ENCODE results near the gene PEX19.

Gene PEX19

GRCh38 chr1:160239582-160240299 is 45.2 kb downstream of the PEX19 start:
- Histone ChIP-seq H3K9me3 (ENCODE audit: control insufficient read depth, low read length) (no peaks in the 10 kb centered on the region), H3K27me3 (ENCODE audit: control insufficient read depth, insufficient read depth, low read length, poor library complexity, severe bottlenecking) (no peaks in the 10 kb centered on the region), H3K4me3 (ENCODE audit: insufficient read depth, low read depth, low read length) (no peak overlapping the region), H3K36me3 (ENCODE audit: control insufficient read depth, insufficient read depth, low read length) (peaks cover 38% of the 10 kb centered on the region), H3K4me1 (ENCODE audit: control insufficient read depth, insufficient read depth, low read length) (no peaks in the 10 kb centered on the region), H3K27ac (ENCODE audit: insufficient read depth, low read depth, low read length, poor library complexity, severe bottlenecking) (no peak overlapping the region)
- 96% methylated on average over 24 of the region's 24 CpGs for WGBS, 2 experiments

- peaks cover 37% of the 10 kb centered on the region for H3K36me3 ChIP-seq (ENCODE audit: control insufficient read depth, insufficient read depth, low read length)
Measured at GRCh38 chr1:160238408-160238807, 46.5 kb downstream of the PEX19 start.

GRCh38 chr1:160237558-160237957 is 47.4 kb downstream of the PEX19 start:
- 89 to 93% methylated on average over 2 of the region's 2 CpGs for WGBS, 2 experiments
- H3K4me3 ChIP-seq (ENCODE audit: insufficient read depth, low read depth, low read length), result no peak overlapping the region
- no peak overlapping the region for H3K27ac ChIP-seq (ENCODE audit: insufficient read depth, low read depth, low read length, poor library complexity, severe bottlenecking)
- H3K36me3 ChIP-seq (ENCODE audit: control insufficient read depth, insufficient read depth, low read length), result peaks cover 37% of the 10 kb centered on the region
- no peaks in the 10 kb centered on the region for H3K4me1 ChIP-seq (ENCODE audit: control insufficient read depth, insufficient read depth, low read length)
- H3K27me3 ChIP-seq (ENCODE audit: control insufficient read depth, insufficient read depth, low read length, poor library complexity, severe bottlenecking), result no peaks in the 10 kb centered on the region
- H3K9me3 ChIP-seq (ENCODE audit: control insufficient read depth, low read length), result no peaks in the 10 kb centered on the region

More at GRCh38 chr1:160238408-160238807, 46.5 kb downstream of the PEX19 start:
- no peaks in the 10 kb centered on the region for H3K4me1 ChIP-seq (ENCODE audit: control insufficient read depth, insufficient read depth, low read length)
- WGBS, 2 experiments, result 91 to 95% methylated on average over 5 of the region's 5 CpGs
- no peak overlapping the region for H3K27ac ChIP-seq (ENCODE audit: insufficient read depth, low read depth, low read length, poor library complexity, severe bottlenecking)
- no peaks in the 10 kb centered on the region for H3K9me3 ChIP-seq (ENCODE audit: control insufficient read depth, low read length)
- no peak overlapping the region for H3K4me3 ChIP-seq (ENCODE audit: insufficient read depth, low read depth, low read length)
- no peaks in the 10 kb centered on the region for H3K27me3 ChIP-seq (ENCODE audit: control insufficient read depth, insufficient read depth, low read length, poor library complexity, severe bottlenecking)

- Histone ChIP-seq H3K4me1 (ENCODE audit: control insufficient read depth, insufficient read depth, low read length) (no peaks in the 10 kb centered on the region), H3K27ac (ENCODE audit: insufficient read depth, low read depth, low read length, poor library complexity, severe bottlenecking) (no peak overlapping the region), H3K4me3 (ENCODE audit: insufficient read depth, low read depth, low read length) (no peak overlapping the region), H3K36me3 (ENCODE audit: control insufficient read depth, insufficient read depth, low read length) (peaks cover 41% of the 10 kb centered on the region), H3K27me3 (ENCODE audit: control insufficient read depth, insufficient read depth, low read length, poor library complexity, severe bottlenecking) (no peaks in the 10 kb centered on the region), H3K9me3 (ENCODE audit: control insufficient read depth, low read length) (no peaks in the 10 kb centered on the region)
- 94 to 97% methylated on average over 5 of the region's 5 CpGs for WGBS, 2 experiments
Measured at GRCh38 chr1:160236806-160237205, 48.1 kb downstream of the PEX19 start.

- H3K36me3 ChIP-seq (ENCODE audit: control insufficient read depth, insufficient read depth, low read length), result peaks cover 37% of the 10 kb centered on the region
Measured at GRCh38 chr1:160232911-160233310, 52.0 kb downstream of the PEX19 start.

GRCh38 chr1:160228431-160228830 is 56.5 kb downstream of the PEX19 start:
- H3K36me3 ChIP-seq (ENCODE audit: control insufficient read depth, insufficient read depth, low read length), result peaks cover 63% of the 10 kb centered on the region
- H3K27ac ChIP-seq (ENCODE audit: insufficient read depth, low read depth, low read length, poor library complexity, severe bottlenecking), result no peak overlapping the region
- H3K4me3 ChIP-seq (ENCODE audit: insufficient read depth, low read depth, low read length), result no peak overlapping the region
- no peaks in the 10 kb centered on the region for H3K27me3 ChIP-seq (ENCODE audit: control insufficient read depth, insufficient read depth, low read length, poor library complexity, severe bottlenecking)
- no peaks in the 10 kb centered on the region for H3K9me3 ChIP-seq (ENCODE audit: control insufficient read depth, low read length)
- H3K4me1 ChIP-seq (ENCODE audit: control insufficient read depth, insufficient read depth, low read length), result no peaks in the 10 kb centered on the region

More at GRCh38 chr1:160232911-160233310, 52.0 kb downstream of the PEX19 start:
- no peaks in the 10 kb centered on the region for H3K9me3 ChIP-seq (ENCODE audit: control insufficient read depth, low read length)
- no peaks in the 10 kb centered on the region for H3K4me1 ChIP-seq (ENCODE audit: control insufficient read depth, insufficient read depth, low read length)
- H3K4me3 ChIP-seq (ENCODE audit: insufficient read depth, low read depth, low read length), result no peak overlapping the region
- no peaks in the 10 kb centered on the region for H3K27me3 ChIP-seq (ENCODE audit: control insufficient read depth, insufficient read depth, low read length, poor library complexity, severe bottlenecking)
- H3K27ac ChIP-seq (ENCODE audit: insufficient read depth, low read depth, low read length, poor library complexity, severe bottlenecking), result no peak overlapping the region

GRCh38 chr1:160227561-160227960 is 57.4 kb downstream of the PEX19 start:
- Histone ChIP-seq H3K36me3 (ENCODE audit: control insufficient read depth, insufficient read depth, low read length) (peaks cover 69% of the 10 kb centered on the region), H3K27ac (ENCODE audit: insufficient read depth, low read depth, low read length, poor library complexity, severe bottlenecking) (no peak overlapping the region), H3K27me3 (ENCODE audit: control insufficient read depth, insufficient read depth, low read length, poor library complexity, severe bottlenecking) (no peaks in the 10 kb centered on the region), H3K4me3 (ENCODE audit: insufficient read depth, low read depth, low read length) (no peak overlapping the region), H3K4me1 (ENCODE audit: control insufficient read depth, insufficient read depth, low read length) (no peaks in the 10 kb centered on the region), H3K9me3 (ENCODE audit: control insufficient read depth, low read length) (no peaks in the 10 kb centered on the region)
- 100% methylated on average over 1 of the region's 1 CpG; no CpG with 5 or more reads in 1 of the 2 experiments for WGBS, 2 experiments

GRCh38 chr1:160227034-160227433 is 57.9 kb downstream of the PEX19 start:
- WGBS, 2 experiments, result 90 to 97% methylated on average over 4 of the region's 4 CpGs
- Histone ChIP-seq H3K27me3 (ENCODE audit: control insufficient read depth, insufficient read depth, low read length, poor library complexity, severe bottlenecking) (no peaks in the 10 kb centered on the region), H3K4me1 (ENCODE audit: control insufficient read depth, insufficient read depth, low read length) (no peaks in the 10 kb centered on the region), H3K4me3 (ENCODE audit: insufficient read depth, low read depth, low read length) (no peak overlapping the region), H3K9me3 (ENCODE audit: control insufficient read depth, low read length) (no peaks in the 10 kb centered on the region), H3K27ac (ENCODE audit: insufficient read depth, low read depth, low read length, poor library complexity, severe bottlenecking) (no peak overlapping the region), H3K36me3 (ENCODE audit: control insufficient read depth, insufficient read depth, low read length) (peaks cover 72% of the 10 kb centered on the region)
